ENCODE data around the gene SGMS2.

SGMS2 gene

DNA sequence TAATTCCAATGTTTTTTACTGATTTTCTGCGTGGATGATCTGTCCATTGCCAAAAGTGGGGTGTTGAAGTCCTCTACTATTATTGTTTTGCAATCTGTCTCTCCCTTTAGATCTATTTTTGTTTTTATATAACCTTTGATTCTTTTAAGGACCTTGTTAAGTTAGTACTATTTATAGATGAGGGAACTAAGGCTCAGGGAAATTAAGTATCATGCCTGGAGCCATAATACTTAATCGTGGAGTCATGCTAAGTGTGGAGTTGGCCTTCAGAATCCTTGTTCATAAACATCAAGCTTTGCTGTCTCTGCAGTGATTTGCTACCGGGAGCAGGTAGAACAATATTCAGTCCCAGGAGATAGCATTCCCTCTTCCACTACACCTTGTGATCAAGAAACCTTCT, 31.0 kb downstream of the SGMS2 start:
- H3K4me1 ChIP-seq (ENCODE audit: control insufficient read depth, insufficient read depth, low read length) = peaks cover 7% of the 10 kb centered on the region
- H3K4me3 ChIP-seq (ENCODE audit: low read depth, low read length) = no peak overlapping the region
- H3K27me3 ChIP-seq (ENCODE audit: control insufficient read depth, insufficient read depth, low read length) = no peaks in the 10 kb centered on the region

DNA sequence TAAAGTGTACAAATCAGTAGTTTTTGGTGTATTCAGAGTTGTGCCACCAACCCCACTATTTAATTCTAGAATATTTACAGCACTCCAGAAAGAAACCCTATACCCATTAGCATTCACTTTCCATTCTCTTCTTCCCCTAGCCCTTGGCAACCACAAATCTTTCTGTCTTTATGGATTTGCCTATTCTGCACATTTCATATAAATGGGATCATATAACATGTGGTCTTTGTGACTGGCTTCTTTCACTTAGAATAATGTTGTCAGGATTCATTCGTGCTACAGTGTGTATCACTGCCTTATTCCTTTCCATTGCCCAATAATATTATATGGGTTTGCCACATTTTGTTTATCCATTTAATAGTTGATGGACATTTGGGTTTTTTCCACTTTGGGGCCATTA, 32.2 kb downstream of the SGMS2 start:
- no peaks in the 10 kb centered on the region for H3K36me3 ChIP-seq (ENCODE audit: control insufficient read depth, insufficient read depth, low read length)
- no peak overlapping the region for H3K4me3 ChIP-seq (ENCODE audit: low read depth, low read length)
- no peak overlapping the region for H3K9ac ChIP-seq (ENCODE audit: low read depth, low read length)
- no peaks in the 10 kb centered on the region for H3K27me3 ChIP-seq (ENCODE audit: control insufficient read depth, insufficient read depth, low read length)
- no peaks in the 10 kb centered on the region for H3K9me3 ChIP-seq (ENCODE audit: control insufficient read depth, insufficient read depth, low read length)
- peaks cover 7% of the 10 kb centered on the region for H3K4me1 ChIP-seq (ENCODE audit: control insufficient read depth, insufficient read depth, low read length)

More for the DNA sequence above, 31.0 kb downstream of the SGMS2 start:
- H3K9ac ChIP-seq (ENCODE audit: low read depth, low read length) = no peak overlapping the region
- no peaks in the 10 kb centered on the region for H3K36me3 ChIP-seq (ENCODE audit: control insufficient read depth, insufficient read depth, low read length)
- H3K9me3 ChIP-seq (ENCODE audit: control insufficient read depth, insufficient read depth, low read length) = no peaks in the 10 kb centered on the region

DNA sequence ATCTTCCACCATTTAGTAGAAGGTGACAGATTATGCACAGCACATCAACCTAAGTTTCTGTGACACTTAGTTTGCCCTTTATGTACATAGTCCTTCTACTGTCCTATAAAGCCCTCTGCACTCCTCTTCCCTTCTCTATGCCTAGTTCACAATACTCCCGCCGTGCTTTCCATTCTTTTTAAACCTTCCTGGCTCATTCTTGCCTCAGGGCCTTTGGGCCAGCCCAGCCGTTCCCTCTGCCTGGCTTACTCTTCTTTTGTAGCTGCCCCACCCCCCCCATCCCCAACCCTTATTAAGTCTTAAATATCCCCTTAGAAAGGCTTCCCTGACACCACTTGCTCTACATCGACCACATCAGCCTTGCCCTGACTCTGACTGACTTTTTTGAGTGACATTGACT, 33.0 kb downstream of the SGMS2 start:
- Histone ChIP-seq H3K27me3 (ENCODE audit: control insufficient read depth, insufficient read depth, low read length) (no peaks in the 10 kb centered on the region), H3K4me1 (ENCODE audit: control insufficient read depth, insufficient read depth, low read length) (peaks cover 11% of the 10 kb centered on the region), H3K9me3 (ENCODE audit: control insufficient read depth, insufficient read depth, low read length) (no peaks in the 10 kb centered on the region), H3K9ac (ENCODE audit: low read depth, low read length) (no peak overlapping the region), H3K36me3 (ENCODE audit: control insufficient read depth, insufficient read depth, low read length) (no peaks in the 10 kb centered on the region), H3K4me3 (ENCODE audit: low read depth, low read length) (no peak overlapping the region)

DNA sequence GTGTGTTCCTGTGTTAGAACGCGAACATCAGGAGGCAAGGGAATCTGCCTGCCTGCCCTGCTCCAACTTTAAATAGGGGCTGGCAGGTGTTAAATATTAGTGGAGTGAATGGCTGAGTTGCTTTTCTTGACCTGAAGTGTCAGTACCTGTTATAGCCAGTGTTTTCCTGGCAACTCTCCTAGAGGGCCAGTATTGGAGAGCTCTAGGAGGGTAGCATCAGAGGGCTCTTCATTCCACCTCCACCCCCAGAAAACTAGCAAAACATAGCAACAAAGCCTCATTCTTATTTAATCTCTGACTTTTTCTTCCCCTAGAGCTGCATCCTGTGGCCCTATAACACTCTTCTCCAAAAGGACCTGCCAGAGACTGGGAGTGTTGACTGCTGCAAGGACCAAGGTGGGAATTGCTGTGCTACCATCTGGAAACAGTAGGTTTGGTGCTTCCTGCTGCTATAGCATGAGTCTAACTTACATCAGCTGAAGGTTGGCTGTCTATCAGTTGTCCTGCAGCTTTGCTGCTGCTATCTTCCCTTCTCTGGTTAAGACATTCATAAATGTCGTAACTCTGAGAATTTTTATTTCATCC, 33.5 kb downstream of the SGMS2 start:
- Histone ChIP-seq H3K4me1 (ENCODE audit: control insufficient read depth, insufficient read depth, low read length) (peaks cover 13% of the 10 kb centered on the region), H3K27me3 (ENCODE audit: control insufficient read depth, insufficient read depth, low read length) (no peaks in the 10 kb centered on the region), H3K36me3 (ENCODE audit: control insufficient read depth, insufficient read depth, low read length) (no peaks in the 10 kb centered on the region), H3K9me3 (ENCODE audit: control insufficient read depth, insufficient read depth, low read length) (no peaks in the 10 kb centered on the region), H3K9ac (ENCODE audit: low read depth, low read length) (no peak overlapping the region), H3K4me3 (ENCODE audit: low read depth, low read length) (no peak overlapping the region)

DNA sequence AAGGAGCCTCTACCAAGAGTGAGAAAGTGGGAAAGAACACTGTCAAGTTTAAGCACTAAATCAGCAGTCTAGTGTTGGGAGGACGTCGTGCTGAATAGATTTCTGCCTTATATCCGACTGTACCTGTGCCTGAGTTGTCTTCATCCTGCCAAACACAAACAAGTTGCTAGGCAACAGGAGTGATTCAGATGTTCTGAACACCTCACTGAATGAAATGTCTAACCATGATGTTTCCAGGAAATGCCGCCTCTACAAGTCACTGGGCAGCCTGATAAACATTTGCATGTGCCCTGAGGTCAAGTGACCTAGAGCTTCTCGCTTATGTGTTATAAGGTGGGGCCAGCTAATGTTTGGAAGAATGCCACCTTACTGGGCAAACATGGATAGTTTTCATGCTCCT, 37.9 kb downstream of the SGMS2 start:
- H3K27me3 ChIP-seq (ENCODE audit: control insufficient read depth, insufficient read depth, low read length) = no peaks in the 10 kb centered on the region
- H3K36me3 ChIP-seq (ENCODE audit: control insufficient read depth, insufficient read depth, low read length) = no peaks in the 10 kb centered on the region
- no peak overlapping the region for H3K9ac ChIP-seq (ENCODE audit: low read depth, low read length)
- no peaks in the 10 kb centered on the region for H3K9me3 ChIP-seq (ENCODE audit: control insufficient read depth, insufficient read depth, low read length)
- no peak overlapping the region for H3K4me3 ChIP-seq (ENCODE audit: low read depth, low read length)
- peaks cover 11% of the 10 kb centered on the region for H3K4me1 ChIP-seq (ENCODE audit: control insufficient read depth, insufficient read depth, low read length)

DNA sequence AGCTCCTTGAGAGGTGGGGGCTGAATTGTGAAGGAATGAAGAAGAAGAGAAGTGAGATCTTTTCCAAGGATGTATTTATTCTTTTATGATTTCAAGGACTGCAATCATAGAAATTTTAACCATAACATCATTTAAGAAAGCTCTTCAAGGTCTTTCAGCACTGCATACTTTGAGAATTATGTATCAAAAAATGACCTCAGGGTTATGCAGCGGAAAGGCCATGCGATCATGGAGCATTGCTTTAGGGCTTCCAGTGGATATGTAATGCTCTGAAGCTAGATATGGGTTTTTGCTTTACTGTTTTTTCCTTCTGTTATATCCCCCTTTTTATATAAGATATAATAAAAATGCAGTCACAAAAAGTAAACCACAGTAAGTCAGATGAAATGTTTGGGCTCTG, 38.7 kb downstream of the SGMS2 start:
- H3K4me3 ChIP-seq (ENCODE audit: low read depth, low read length) = no peak overlapping the region
- no peaks in the 10 kb centered on the region for H3K27me3 ChIP-seq (ENCODE audit: control insufficient read depth, insufficient read depth, low read length)
- no peak overlapping the region for H3K9ac ChIP-seq (ENCODE audit: low read depth, low read length)
- no peaks in the 10 kb centered on the region for H3K36me3 ChIP-seq (ENCODE audit: control insufficient read depth, insufficient read depth, low read length)
- no peaks in the 10 kb centered on the region for H3K9me3 ChIP-seq (ENCODE audit: control insufficient read depth, insufficient read depth, low read length)
- H3K4me1 ChIP-seq (ENCODE audit: control insufficient read depth, insufficient read depth, low read length) = peaks cover 10% of the 10 kb centered on the region

DNA sequence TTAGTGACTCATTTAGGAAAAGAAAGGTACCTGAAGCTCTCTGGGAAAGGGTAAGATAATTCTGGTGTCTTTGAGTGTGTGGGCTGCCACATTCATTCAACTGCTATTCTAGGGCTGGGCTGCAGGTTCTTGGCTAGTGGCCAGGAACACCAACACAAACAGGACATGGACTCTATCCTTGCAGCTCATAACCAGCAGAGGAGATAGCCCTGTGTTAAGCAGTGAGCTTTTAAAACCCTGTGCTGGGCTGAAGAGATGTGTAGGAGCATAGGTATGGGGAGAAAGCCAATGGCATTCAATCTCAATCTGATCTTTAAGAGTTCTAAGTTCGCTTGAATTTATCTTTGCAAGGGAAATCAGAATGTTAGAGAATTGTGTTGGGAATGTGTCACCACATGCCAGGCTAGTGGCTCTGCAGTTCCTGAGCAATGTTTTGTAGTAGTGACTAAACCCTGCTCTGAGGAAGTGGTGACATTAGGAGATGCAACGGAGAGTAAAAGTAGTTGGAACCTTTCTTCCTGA, 39.2 kb downstream of the SGMS2 start:
- H3K36me3 ChIP-seq (ENCODE audit: control insufficient read depth, insufficient read depth, low read length) = no peaks in the 10 kb centered on the region
- no peak overlapping the region for H3K4me3 ChIP-seq (ENCODE audit: low read depth, low read length)
- no peaks in the 10 kb centered on the region for H3K27me3 ChIP-seq (ENCODE audit: control insufficient read depth, insufficient read depth, low read length)
- no peaks in the 10 kb centered on the region for H3K9me3 ChIP-seq (ENCODE audit: control insufficient read depth, insufficient read depth, low read length)
- H3K4me1 ChIP-seq (ENCODE audit: control insufficient read depth, insufficient read depth, low read length) = peaks cover 6% of the 10 kb centered on the region
- no peak overlapping the region for H3K9ac ChIP-seq (ENCODE audit: low read depth, low read length)

DNA sequence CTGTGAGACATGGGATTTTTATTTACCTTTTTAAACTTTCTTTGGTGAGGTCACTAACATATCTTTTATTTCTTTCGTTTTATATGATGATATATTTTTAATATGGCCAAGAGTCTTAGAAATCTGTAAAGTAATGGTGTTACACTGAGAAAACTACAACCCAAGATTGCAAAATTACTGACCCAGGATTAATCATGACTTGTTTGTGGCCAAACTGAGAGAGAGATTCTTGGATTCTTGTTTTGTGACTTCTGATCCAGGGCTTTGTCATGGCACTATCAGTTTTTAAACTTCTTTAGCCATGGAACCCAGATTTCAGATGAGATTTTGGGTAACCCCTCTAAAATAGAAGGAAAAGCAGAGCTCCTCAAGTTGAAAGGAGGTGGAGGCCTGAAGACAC, 42.0 kb downstream of the SGMS2 start:
- no peak overlapping the region for H3K9ac ChIP-seq (ENCODE audit: low read depth, low read length)
- H3K4me1 ChIP-seq (ENCODE audit: control insufficient read depth, insufficient read depth, low read length) = peaks cover 6% of the 10 kb centered on the region
- no peaks in the 10 kb centered on the region for H3K9me3 ChIP-seq (ENCODE audit: control insufficient read depth, insufficient read depth, low read length)
- H3K27me3 ChIP-seq (ENCODE audit: control insufficient read depth, insufficient read depth, low read length) = no peaks in the 10 kb centered on the region
- H3K36me3 ChIP-seq (ENCODE audit: control insufficient read depth, insufficient read depth, low read length) = no peaks in the 10 kb centered on the region
- no peak overlapping the region for H3K4me3 ChIP-seq (ENCODE audit: low read depth, low read length)

DNA sequence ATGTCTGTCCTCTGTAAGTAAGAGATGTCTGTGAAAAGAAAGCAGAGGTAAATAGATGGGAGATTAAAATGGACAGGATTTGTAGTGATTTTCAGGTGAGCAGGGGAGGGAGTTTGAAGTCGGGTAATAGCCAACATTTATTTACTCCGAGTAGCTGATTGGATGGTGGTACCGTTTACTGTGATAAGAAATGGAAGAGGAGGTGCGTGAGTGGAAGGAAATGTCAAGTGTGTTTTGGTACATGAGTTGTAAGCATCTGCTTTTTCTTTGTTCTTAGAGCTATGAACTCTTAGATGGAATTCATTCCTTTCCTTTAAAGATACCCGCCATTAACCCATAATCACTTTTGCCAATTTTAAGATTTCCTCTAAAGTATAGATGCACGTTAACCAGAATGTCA, 45.5 kb downstream of the SGMS2 start:
- Histone ChIP-seq H3K36me3 (ENCODE audit: control insufficient read depth, insufficient read depth, low read length) (no peaks in the 10 kb centered on the region), H3K9ac (ENCODE audit: low read depth, low read length) (no peak overlapping the region), H3K9me3 (ENCODE audit: control insufficient read depth, insufficient read depth, low read length) (no peaks in the 10 kb centered on the region), H3K4me1 (ENCODE audit: control insufficient read depth, insufficient read depth, low read length) (no peaks in the 10 kb centered on the region), H3K27me3 (ENCODE audit: control insufficient read depth, insufficient read depth, low read length) (no peaks in the 10 kb centered on the region), H3K4me3 (ENCODE audit: low read depth, low read length) (no peak overlapping the region)

DNA sequence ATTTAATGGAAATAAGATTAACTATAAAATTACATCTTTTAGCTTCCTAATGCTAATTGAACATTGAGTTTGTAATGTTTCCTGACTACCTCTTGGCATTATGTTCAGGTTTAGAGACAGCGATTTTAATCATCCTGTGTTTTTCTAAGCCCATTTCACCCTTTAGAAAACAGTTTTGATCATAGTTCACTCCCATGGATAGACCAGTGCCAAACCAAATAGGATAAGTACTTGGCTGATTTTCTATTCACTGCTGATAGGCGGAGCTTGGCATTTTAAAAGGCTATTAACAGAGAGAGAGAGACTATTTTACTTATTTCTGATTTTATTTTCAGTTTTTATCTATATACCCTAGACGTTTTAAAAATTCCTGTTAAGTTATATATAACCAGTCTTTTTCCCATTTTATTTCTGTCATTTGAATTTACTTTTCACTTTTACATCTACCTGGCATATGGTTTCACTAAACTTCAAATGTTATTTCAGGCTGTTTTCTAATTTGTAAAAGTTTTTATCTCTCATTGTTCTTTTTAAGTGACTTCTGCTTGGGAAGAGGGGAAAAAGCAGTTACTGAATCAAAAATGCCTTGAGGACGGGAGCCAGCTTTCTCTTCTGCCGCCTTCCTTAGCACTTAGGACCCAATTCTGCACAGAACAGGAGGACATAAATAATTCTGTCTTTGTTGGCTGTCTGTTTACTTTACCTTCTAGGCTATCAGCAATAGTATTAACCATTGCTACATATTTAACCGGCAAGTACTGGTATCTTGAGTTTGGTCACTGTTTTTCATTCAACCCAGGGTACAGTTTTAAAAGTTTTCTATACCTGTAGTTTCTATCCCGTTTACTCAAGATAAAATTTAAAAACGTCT, 46.4 kb downstream of the SGMS2 start:
- Histone ChIP-seq H3K9ac (ENCODE audit: low read depth, low read length) (no peak overlapping the region), H3K36me3 (ENCODE audit: control insufficient read depth, insufficient read depth, low read length) (no peaks in the 10 kb centered on the region), H3K9me3 (ENCODE audit: control insufficient read depth, insufficient read depth, low read length) (no peaks in the 10 kb centered on the region), H3K27me3 (ENCODE audit: control insufficient read depth, insufficient read depth, low read length) (no peaks in the 10 kb centered on the region), H3K4me1 (ENCODE audit: control insufficient read depth, insufficient read depth, low read length) (no peaks in the 10 kb centered on the region), H3K4me3 (ENCODE audit: low read depth, low read length) (no peak overlapping the region)

DNA sequence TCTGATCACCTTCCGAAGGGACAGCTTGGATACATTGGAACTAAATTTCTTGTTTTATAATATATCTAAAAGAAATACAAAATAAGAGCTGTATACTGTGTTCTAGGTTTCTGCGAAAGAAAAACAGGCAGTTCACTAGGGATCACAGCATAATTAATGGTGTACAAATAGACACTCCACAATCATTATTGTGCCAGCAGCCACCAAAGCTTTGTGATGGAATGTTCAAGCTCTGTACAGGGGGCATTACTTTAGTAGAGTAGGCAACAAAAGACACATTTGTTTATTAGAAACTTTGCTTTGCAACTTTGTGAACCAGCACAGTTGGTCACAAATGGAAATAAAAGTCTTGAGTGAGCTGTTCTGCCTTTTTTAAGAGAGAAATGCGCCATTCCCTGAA, 49.3 kb downstream of the SGMS2 start:
- Histone ChIP-seq H3K4me3 (ENCODE audit: low read depth, low read length) (no peak overlapping the region), H3K9ac (ENCODE audit: low read depth, low read length) (no peak overlapping the region), H3K36me3 (ENCODE audit: control insufficient read depth, insufficient read depth, low read length) (no peaks in the 10 kb centered on the region), H3K9me3 (ENCODE audit: control insufficient read depth, insufficient read depth, low read length) (no peaks in the 10 kb centered on the region), H3K4me1 (ENCODE audit: control insufficient read depth, insufficient read depth, low read length) (no peaks in the 10 kb centered on the region), H3K27me3 (ENCODE audit: control insufficient read depth, insufficient read depth, low read length) (no peaks in the 10 kb centered on the region)

DNA sequence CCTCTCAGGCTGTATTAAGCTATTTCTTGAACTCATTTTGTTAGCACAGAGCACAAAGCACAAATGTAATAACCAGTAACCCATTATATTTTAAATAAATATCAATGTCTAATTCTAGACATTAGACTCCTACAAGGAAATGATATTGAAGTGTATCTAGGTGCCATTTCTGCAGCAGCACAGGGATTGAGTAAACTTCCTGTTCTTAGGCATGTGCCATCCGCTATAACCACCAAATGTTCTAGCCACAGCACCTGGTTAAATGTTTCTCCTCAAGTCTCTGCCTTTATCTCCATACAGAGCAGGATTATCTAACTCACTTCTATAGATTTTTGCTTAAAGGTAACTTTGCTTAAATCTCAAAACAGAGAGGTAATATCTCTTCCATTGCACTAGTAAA, 51.4 kb downstream of the SGMS2 start:
- Histone ChIP-seq H3K4me1 (ENCODE audit: control insufficient read depth, insufficient read depth, low read length) (no peaks in the 10 kb centered on the region), H3K4me3 (ENCODE audit: low read depth, low read length) (no peak overlapping the region), H3K9me3 (ENCODE audit: control insufficient read depth, insufficient read depth, low read length) (no peaks in the 10 kb centered on the region), H3K36me3 (ENCODE audit: control insufficient read depth, insufficient read depth, low read length) (no peaks in the 10 kb centered on the region), H3K27me3 (ENCODE audit: control insufficient read depth, insufficient read depth, low read length) (no peaks in the 10 kb centered on the region), H3K9ac (ENCODE audit: low read depth, low read length) (no peak overlapping the region)
